Measurements from ENCODE around the gene GOLGB1.

GOLGB1 gene

GRCh38 chr3:121758727-121759450, 9.3 kb upstream of the GOLGB1 start:
- Histone ChIP-seq H3K9me3 (ENCODE audit: control insufficient read depth, insufficient read depth, low read depth, low read length) (no peaks in the 10 kb centered on the region), H3K4me3 (ENCODE audit: low read depth, low read length) (no peak overlapping the region), H3K36me3 (ENCODE audit: control insufficient read depth in 2 of 2, insufficient read depth in 1 of 2, low read length in 2 of 2) (no peaks in the 10 kb centered on the region), H3K4me1 (ENCODE audit: control insufficient read depth, insufficient read depth, low read length) (no peaks in the 10 kb centered on the region), H3K27ac (ENCODE audit: extremely low read depth, low read depth, low read length) (no peak overlapping the region)
- CTCF ChIA-PET = no interaction called here
- TF ChIP-seq KLF7 (tag by site-specific recombination; IDR thresholded peaks at IDR 0.05; ENCODE audit: borderline replicate concordance) (no peak), GLIS1 (tag by site-specific recombination; IDR thresholded peaks at IDR 0.05) (no peak), MZF1 (tag by site-specific recombination; IDR thresholded peaks at IDR 0.05; ENCODE audit: borderline replicate concordance) (no peak)
- POLR2A ChIA-PET = no interaction called here

- no peaks in the 10 kb centered on the region for H3K36me3 ChIP-seq (ENCODE audit: control insufficient read depth in 2 of 2, insufficient read depth in 1 of 2, low read length in 2 of 2)
- TF ChIP-seq ZNF18 (tag by site-specific recombination; IDR thresholded peaks at IDR 0.05) = no peak
- TF ChIP-seq ZNF423 (tag by site-specific recombination; IDR thresholded peaks at IDR 0.05) = no peak
- TF ChIP-seq ZNF639 (tag by site-specific recombination; IDR thresholded peaks at IDR 0.05) = no peak
- TF ChIP-seq ZBTB26 (tag by site-specific recombination; optimal IDR thresholded peaks at IDR 0.05) = no peak
- no peak for TF ChIP-seq ZNF221 (tag by site-specific recombination; IDR thresholded peaks at IDR 0.05; ENCODE audit: borderline replicate concordance)
- TF ChIP-seq ZFP3 (tag by site-specific recombination; IDR thresholded peaks at IDR 0.05; ENCODE audit: low read depth) = no peak
- no peak for TF ChIP-seq ZNF514 (tag by site-specific recombination; IDR thresholded peaks at IDR 0.05)
- TF ChIP-seq SCRT2 (tag by site-specific recombination; IDR thresholded peaks at IDR 0.05) = no peak
- TF ChIP-seq ZNF768 (tag by site-specific recombination; IDR thresholded peaks at IDR 0.05) = no peak
- no peak for TF ChIP-seq ZNF529 (tag by site-specific recombination; IDR thresholded peaks at IDR 0.05; ENCODE audit: insufficient replicate concordance)
- no peak for TF ChIP-seq KLF8 (tag by site-specific recombination; IDR thresholded peaks at IDR 0.05)
- no peak for TF ChIP-seq PRDM2 (tag by site-specific recombination; IDR thresholded peaks at IDR 0.05; ENCODE audit: borderline replicate concordance)
- no peak for TF ChIP-seq ZNF654 (tag by site-specific recombination; IDR thresholded peaks at IDR 0.05; ENCODE audit: low read depth)
- no peak for TF ChIP-seq ZNF488 (tag by site-specific recombination; IDR thresholded peaks at IDR 0.05)
- TF ChIP-seq CTCF (tag by site-specific recombination; IDR thresholded peaks at IDR 0.05) = no peak
- TF ChIP-seq HOXD13 (CRISPR knock-in tag; IDR thresholded peaks at IDR 0.05; ENCODE audit: borderline replicate concordance) = no peak
- ChIA-PET CTCF (no interaction called here), POLR2A (interaction anchor here (1.3 kb wide), 1 partner anchor 10 kb away, joined by 3 read pairs; no protein-coding TSS in a partner anchor)
- no peak overlapping the region for H3K4me3 ChIP-seq (ENCODE audit: low read depth, low read length)
- H3K4me1 ChIP-seq (ENCODE audit: control insufficient read depth, insufficient read depth, low read length) = no peaks in the 10 kb centered on the region
- no peak overlapping the region for H3K27ac ChIP-seq (ENCODE audit: extremely low read depth, low read depth, low read length)
- no peaks in the 10 kb centered on the region for H3K9me3 ChIP-seq (ENCODE audit: control insufficient read depth, insufficient read depth, low read depth, low read length)
Measured at GRCh38 chr3:121757812-121758545, 8.4 kb upstream of the GOLGB1 start.

All from HEK293 (cell line).